Measurements from ENCODE around the gene MTHFD1L. TPM values are rescaled to one million over a fixed set of nuclear protein-coding genes. Genes with fewer than 3 reads are reported as not detected.

Gene MTHFD1L
- total RNA-seq, 4 donors from 2014 or later: 2.4 to 19.2 (median 8.0) TPM

- no peaks in the 10 kb centered on the region for H3K9me3 ChIP-seq
- no peak overlapping the region for H3K4me3 ChIP-seq
- H3K27ac ChIP-seq: no peak overlapping the region
- H3K4me1 ChIP-seq: peaks cover 0 to 7% (median 0%) of the 10 kb centered on the region in 3 donors
- intact Hi-C loops (cut with DNase I): no loop called here
- no peaks in the 10 kb centered on the region for H3K27me3 ChIP-seq
- no peak for TF ChIP-seq POLR2A (IDR thresholded peaks at IDR 0.05)
- no peak for TF ChIP-seq CTCF (IDR thresholded peaks at IDR 0.05)
- DNase-seq: no peak
- H3K36me3 ChIP-seq: no peaks in the 10 kb centered on the region
- WGBS, 2 donors: 81 to 96% methylated on average over 4 of the region's 6 CpGs
Measured at GRCh38 chr6:150996968-150997367, 131.5 kb downstream of the MTHFD1L start.

- H3K27ac ChIP-seq: no peak overlapping the region
- H3K4me1 ChIP-seq: peaks cover 0 to 10% (median 3%) of the 10 kb centered on the region in 3 donors
- H3K4me3 ChIP-seq: no peak overlapping the region
- no peaks in the 10 kb centered on the region for H3K27me3 ChIP-seq
- H3K36me3 ChIP-seq: no peaks in the 10 kb centered on the region
- intact Hi-C loops (cut with DNase I): no loop called here
- H3K9me3 ChIP-seq: no peaks in the 10 kb centered on the region
- no peak for DNase-seq
- no peak for TF ChIP-seq POLR2A (IDR thresholded peaks at IDR 0.05)
- TF ChIP-seq CTCF (IDR thresholded peaks at IDR 0.05): no peak
Measured at GRCh38 chr6:150999107-150999506, 133.6 kb downstream of the MTHFD1L start.

- H3K4me1 ChIP-seq: peaks cover 3 to 15% (median 5%) of the 10 kb centered on the region in 3 donors
- intact Hi-C loops (cut with DNase I): no loop called here
- 83 to 86% methylated on average over 6 of the region's 6 CpGs for WGBS, 2 donors
Measured at GRCh38 chr6:150999576-150999975, 134.1 kb downstream of the MTHFD1L start.

GRCh38 chr6:151001387-151002056, 136.0 kb downstream of the MTHFD1L start:
- Histone ChIP-seq H3K27ac (peak overlapping the region in 1 of 4 donors; percentile 1), H3K9me3 (no peaks in the 10 kb centered on the region), H3K27me3 (peaks cover 0 to 6% (median 0%) of the 10 kb centered on the region in 4 donors), H3K4me1 (peaks cover 3 to 29% (median 14%) of the 10 kb centered on the region in 3 donors), H3K4me3 (no peak overlapping the region), H3K36me3 (no peaks in the 10 kb centered on the region)
- WGBS, 2 donors: 89 to 92% methylated on average over 5 of the region's 5 CpGs
- DNase-seq: no peak
- intact Hi-C loops (cut with DNase I): no loop called here
- TF ChIP-seq POLR2A (IDR thresholded peaks at IDR 0.05) (no peak), CTCF (IDR thresholded peaks at IDR 0.05) (no peak)

More at GRCh38 chr6:150999576-150999975, 134.1 kb downstream of the MTHFD1L start:
- DNase-seq: no peak
- Histone ChIP-seq H3K27me3 (no peaks in the 10 kb centered on the region), H3K27ac (peak overlapping the region in 3 of 4 donors; percentile 25 to 69 (median 56)), H3K4me3 (no peak overlapping the region), H3K9me3 (no peaks in the 10 kb centered on the region), H3K36me3 (no peaks in the 10 kb centered on the region)
- TF ChIP-seq CTCF (IDR thresholded peaks at IDR 0.05): no peak
- TF ChIP-seq POLR2A (IDR thresholded peaks at IDR 0.05): no peak

GRCh38 chr6:151002057-151002450, 136.6 kb downstream of the MTHFD1L start:
- DNase-seq: no peak
- Histone ChIP-seq H3K27ac (peak overlapping the region in 1 of 4 donors; percentile 1), H3K36me3 (no peaks in the 10 kb centered on the region), H3K4me3 (no peak overlapping the region), H3K9me3 (no peaks in the 10 kb centered on the region), H3K27me3 (peaks cover 0 to 11% (median 0%) of the 10 kb centered on the region in 4 donors), H3K4me1 (peaks cover 3 to 29% (median 14%) of the 10 kb centered on the region in 3 donors)
- intact Hi-C loops (cut with DNase I): no loop called here
- TF ChIP-seq POLR2A (IDR thresholded peaks at IDR 0.05) (no peak), CTCF (IDR thresholded peaks at IDR 0.05) (no peak)
- WGBS, 2 donors: 86 to 91% methylated on average over 2 of the region's 2 CpGs
